Measurements from ENCODE around the gene ABLIM2.

Gene ABLIM2

DNA sequence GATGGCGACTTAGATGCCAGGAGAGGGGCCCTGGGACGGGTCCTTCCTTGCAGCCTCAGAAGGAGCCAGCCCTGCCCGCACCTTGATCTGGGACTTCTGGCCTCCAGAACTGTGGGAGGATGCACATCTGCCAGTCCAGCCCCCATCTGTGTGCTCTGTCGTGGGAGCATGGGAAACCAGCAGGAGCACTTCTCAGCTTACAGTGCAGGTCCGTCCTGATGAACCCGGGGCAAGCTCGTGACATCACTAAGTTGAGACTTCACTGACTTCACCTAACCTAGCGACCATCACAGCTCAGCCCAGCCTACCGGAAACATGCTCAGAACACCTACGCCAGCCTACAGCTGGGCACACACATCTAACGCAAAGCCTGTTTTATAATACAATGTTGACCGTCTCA lies 38.1 kb downstream of the ABLIM2 start:
- Histone ChIP-seq H2BK15ac (replicated peaks; ENCODE audit: low read depth) (no peak overlapping the region), H4K5ac (ENCODE audit: low read length) (no peak overlapping the region), H3K27me3 (ENCODE audit: insufficient read depth, low read length, poor library complexity) (no peaks in the 10 kb centered on the region), H3K4me3 (ENCODE audit: low read length) (no peak overlapping the region), H3K56ac (ENCODE audit: low read length) (no peak overlapping the region), H3K23ac (ENCODE audit: low read length) (no peak overlapping the region), H3K79me1 (ENCODE audit: low read length) (no peaks in the 10 kb centered on the region), H3K18ac (ENCODE audit: low read length) (no peak overlapping the region), H2BK5ac (ENCODE audit: low read length) (no peak overlapping the region), H3K4me1 (ENCODE audit: control insufficient read depth, low read depth, low read length) (no peaks in the 10 kb centered on the region), H3K4ac (ENCODE audit: low read depth, low read length) (no peak overlapping the region), H4K8ac (ENCODE audit: low read depth, low read length) (no peak overlapping the region), H3K27ac (ENCODE audit: low read depth, low read length) (no peak overlapping the region), H3K36me3 (ENCODE audit: control insufficient read depth, insufficient read depth, low read length) (no peaks in the 10 kb centered on the region), H2BK120ac (ENCODE audit: low read depth, low read length) (no peak overlapping the region), H3K79me2 (ENCODE audit: control insufficient read depth, insufficient read depth, low read length) (no peaks in the 10 kb centered on the region), H2AK5ac (ENCODE audit: low read length) (no peak overlapping the region), H3K9ac (ENCODE audit: low read length) (no peak overlapping the region), H3K4me2 (ENCODE audit: low read length) (no peak overlapping the region)
- DNase-seq: no peak
- WGBS (ENCODE audit: extremely low coverage, insufficient coverage, low lambda C conversion rate): no CpG with 5 or more reads among the region's 12 CpGs

DNA sequence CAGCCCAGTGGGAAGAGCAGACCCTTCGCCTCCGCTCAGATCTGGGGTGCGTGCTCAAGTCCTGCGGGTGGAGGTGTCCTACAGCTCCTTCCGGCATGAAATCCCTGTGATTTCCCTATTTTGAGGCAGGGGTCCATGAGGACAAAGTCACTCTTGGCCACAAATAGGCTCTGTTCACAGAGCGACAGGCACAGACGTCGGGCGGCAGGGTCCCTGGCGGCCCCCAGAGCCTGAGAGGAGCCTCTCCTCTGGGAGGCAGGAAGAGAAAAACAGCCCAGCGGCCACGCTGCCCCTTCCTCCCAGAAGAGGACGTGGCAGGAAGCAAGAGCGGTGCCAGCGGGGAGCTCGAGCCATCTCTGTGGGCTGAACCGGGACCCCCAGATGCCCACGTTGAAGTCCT lies 38.7 kb downstream of the ABLIM2 start:
- H4K5ac ChIP-seq (ENCODE audit: low read length): no peak overlapping the region
- H2BK5ac ChIP-seq (ENCODE audit: low read length): no peak overlapping the region
- no peaks in the 10 kb centered on the region for H3K27me3 ChIP-seq (ENCODE audit: insufficient read depth, low read length, poor library complexity)
- no peak overlapping the region for H2BK120ac ChIP-seq (ENCODE audit: low read depth, low read length)
- no peak overlapping the region for H2BK15ac ChIP-seq (replicated peaks; ENCODE audit: low read depth)
- no CpG with 5 or more reads among the region's 18 CpGs for WGBS (ENCODE audit: extremely low coverage, insufficient coverage, low lambda C conversion rate)
- H3K79me1 ChIP-seq (ENCODE audit: low read length): no peaks in the 10 kb centered on the region
- DNase-seq: no peak
- no peaks in the 10 kb centered on the region for H3K36me3 ChIP-seq (ENCODE audit: control insufficient read depth, insufficient read depth, low read length)
- H4K8ac ChIP-seq (ENCODE audit: low read depth, low read length): no peak overlapping the region
- no peak overlapping the region for H3K27ac ChIP-seq (ENCODE audit: low read depth, low read length)
- no peak overlapping the region for H3K4me3 ChIP-seq (ENCODE audit: low read length)
- no peak overlapping the region for H3K56ac ChIP-seq (ENCODE audit: low read length)
- no peaks in the 10 kb centered on the region for H3K79me2 ChIP-seq (ENCODE audit: control insufficient read depth, insufficient read depth, low read length)
- no peak overlapping the region for H3K23ac ChIP-seq (ENCODE audit: low read length)
- no peak overlapping the region for H3K18ac ChIP-seq (ENCODE audit: low read length)
- H3K4me2 ChIP-seq (ENCODE audit: low read length): no peak overlapping the region
- H3K4ac ChIP-seq (ENCODE audit: low read depth, low read length): no peak overlapping the region
- H2AK5ac ChIP-seq (ENCODE audit: low read length): no peak overlapping the region
- no peaks in the 10 kb centered on the region for H3K4me1 ChIP-seq (ENCODE audit: control insufficient read depth, low read depth, low read length)
- H3K9ac ChIP-seq (ENCODE audit: low read length): no peak overlapping the region

DNA sequence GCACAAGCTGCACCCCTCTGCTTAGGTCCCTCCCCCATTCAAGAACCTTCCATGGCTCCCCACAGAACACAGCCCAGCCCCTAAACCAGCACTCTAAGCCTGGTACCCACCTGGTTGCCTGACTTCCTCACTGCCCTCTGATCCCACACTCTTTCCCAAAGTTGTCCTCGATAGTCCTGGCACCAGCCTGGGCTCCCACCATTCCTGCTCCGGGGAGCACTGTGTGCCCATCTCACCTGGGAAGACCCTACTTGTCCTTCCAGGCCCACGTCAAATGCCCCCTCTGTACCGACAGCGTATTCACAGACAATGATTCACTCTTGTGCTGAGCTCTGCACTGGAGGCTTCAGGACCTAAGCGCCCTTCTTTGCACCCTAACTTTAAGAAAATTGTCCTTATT lies 40.1 kb downstream of the ABLIM2 start:
- H3K27ac ChIP-seq (ENCODE audit: low read depth, low read length): no peak overlapping the region
- no peak for DNase-seq
- H4K5ac ChIP-seq (ENCODE audit: low read length): no peak overlapping the region
- no peaks in the 10 kb centered on the region for H3K4me1 ChIP-seq (ENCODE audit: control insufficient read depth, low read depth, low read length)
- no peak overlapping the region for H3K23ac ChIP-seq (ENCODE audit: low read length)
- no peak overlapping the region for H3K4me2 ChIP-seq (ENCODE audit: low read length)
- H3K27me3 ChIP-seq (ENCODE audit: insufficient read depth, low read length, poor library complexity): no peaks in the 10 kb centered on the region
- no peak overlapping the region for H2BK15ac ChIP-seq (replicated peaks; ENCODE audit: low read depth)
- H3K56ac ChIP-seq (ENCODE audit: low read length): no peak overlapping the region
- H3K79me1 ChIP-seq (ENCODE audit: low read length): no peaks in the 10 kb centered on the region
- no peak overlapping the region for H2BK120ac ChIP-seq (ENCODE audit: low read depth, low read length)
- no peak overlapping the region for H2BK5ac ChIP-seq (ENCODE audit: low read length)
- no peak overlapping the region for H4K8ac ChIP-seq (ENCODE audit: low read depth, low read length)
- no peak overlapping the region for H2AK5ac ChIP-seq (ENCODE audit: low read length)
- WGBS (ENCODE audit: extremely low coverage, insufficient coverage, low lambda C conversion rate): no CpG with 5 or more reads among the region's 6 CpGs
- H3K4me3 ChIP-seq (ENCODE audit: low read length): no peak overlapping the region
- H3K18ac ChIP-seq (ENCODE audit: low read length): no peak overlapping the region
- no peak overlapping the region for H3K4ac ChIP-seq (ENCODE audit: low read depth, low read length)
- H3K79me2 ChIP-seq (ENCODE audit: control insufficient read depth, insufficient read depth, low read length): no peaks in the 10 kb centered on the region
- H3K36me3 ChIP-seq (ENCODE audit: control insufficient read depth, insufficient read depth, low read length): no peaks in the 10 kb centered on the region
- H3K9ac ChIP-seq (ENCODE audit: low read length): no peak overlapping the region

DNA sequence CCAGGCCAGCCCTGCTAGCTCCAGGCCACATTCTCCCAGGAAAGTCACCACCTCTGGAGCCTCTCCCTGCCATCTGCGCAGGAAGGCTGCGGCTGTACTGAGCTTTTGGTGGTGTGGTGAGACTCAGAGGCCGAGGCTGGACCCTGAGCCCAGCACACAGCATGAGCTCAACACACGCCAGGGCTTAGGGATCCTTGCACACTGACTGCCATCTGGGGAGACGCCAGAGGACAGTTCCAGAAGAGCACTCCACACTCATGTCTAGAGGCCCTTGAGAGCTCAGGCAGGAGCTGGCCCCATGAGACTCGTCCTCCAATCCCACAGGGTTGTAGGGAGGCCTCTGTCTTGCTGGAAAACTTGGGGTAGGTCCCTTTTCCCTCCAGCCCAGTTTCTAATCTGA lies 40.6 kb downstream of the ABLIM2 start:
- H3K56ac ChIP-seq (ENCODE audit: low read length): no peak overlapping the region
- no peak overlapping the region for H2AK5ac ChIP-seq (ENCODE audit: low read length)
- H3K23ac ChIP-seq (ENCODE audit: low read length): no peak overlapping the region
- H3K4me2 ChIP-seq (ENCODE audit: low read length): no peak overlapping the region
- no CpG with 5 or more reads among the region's 6 CpGs for WGBS (ENCODE audit: extremely low coverage, insufficient coverage, low lambda C conversion rate)
- DNase-seq: no peak
- H3K36me3 ChIP-seq (ENCODE audit: control insufficient read depth, insufficient read depth, low read length): no peaks in the 10 kb centered on the region
- H4K5ac ChIP-seq (ENCODE audit: low read length): no peak overlapping the region
- no peak overlapping the region for H2BK120ac ChIP-seq (ENCODE audit: low read depth, low read length)
- H3K4me3 ChIP-seq (ENCODE audit: low read length): no peak overlapping the region
- no peaks in the 10 kb centered on the region for H3K79me2 ChIP-seq (ENCODE audit: control insufficient read depth, insufficient read depth, low read length)
- no peak overlapping the region for H3K27ac ChIP-seq (ENCODE audit: low read depth, low read length)
- no peak overlapping the region for H3K18ac ChIP-seq (ENCODE audit: low read length)
- H3K79me1 ChIP-seq (ENCODE audit: low read length): no peaks in the 10 kb centered on the region
- no peak overlapping the region for H4K8ac ChIP-seq (ENCODE audit: low read depth, low read length)
- H2BK5ac ChIP-seq (ENCODE audit: low read length): no peak overlapping the region
- H3K4ac ChIP-seq (ENCODE audit: low read depth, low read length): no peak overlapping the region
- no peaks in the 10 kb centered on the region for H3K4me1 ChIP-seq (ENCODE audit: control insufficient read depth, low read depth, low read length)
- no peak overlapping the region for H2BK15ac ChIP-seq (replicated peaks; ENCODE audit: low read depth)
- no peak overlapping the region for H3K9ac ChIP-seq (ENCODE audit: low read length)
- H3K27me3 ChIP-seq (ENCODE audit: insufficient read depth, low read length, poor library complexity): no peaks in the 10 kb centered on the region

DNA sequence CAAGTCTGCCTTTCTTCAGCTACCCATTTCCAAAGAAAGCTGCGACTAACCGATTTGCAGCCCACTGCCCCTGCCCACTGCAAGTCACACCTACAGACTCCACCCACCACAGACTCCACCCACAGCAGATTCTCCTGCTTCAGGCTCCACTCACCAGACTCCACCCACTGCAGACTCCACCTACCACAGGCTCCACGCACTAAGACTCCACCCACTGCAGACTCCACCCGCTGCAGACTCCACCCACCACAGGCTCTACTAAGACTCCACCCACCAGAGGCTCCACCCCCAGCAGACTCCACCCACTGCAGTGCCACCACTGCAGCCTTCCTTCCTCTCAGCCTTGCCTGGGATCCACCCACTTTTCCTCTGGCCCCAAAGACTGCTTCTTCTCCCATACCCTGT lies 41.3 kb downstream of the ABLIM2 start:
- no CpG with 5 or more reads among the region's 4 CpGs for WGBS (ENCODE audit: extremely low coverage, insufficient coverage, low lambda C conversion rate)
- H2AK5ac ChIP-seq (ENCODE audit: low read length): no peak overlapping the region

DNA sequence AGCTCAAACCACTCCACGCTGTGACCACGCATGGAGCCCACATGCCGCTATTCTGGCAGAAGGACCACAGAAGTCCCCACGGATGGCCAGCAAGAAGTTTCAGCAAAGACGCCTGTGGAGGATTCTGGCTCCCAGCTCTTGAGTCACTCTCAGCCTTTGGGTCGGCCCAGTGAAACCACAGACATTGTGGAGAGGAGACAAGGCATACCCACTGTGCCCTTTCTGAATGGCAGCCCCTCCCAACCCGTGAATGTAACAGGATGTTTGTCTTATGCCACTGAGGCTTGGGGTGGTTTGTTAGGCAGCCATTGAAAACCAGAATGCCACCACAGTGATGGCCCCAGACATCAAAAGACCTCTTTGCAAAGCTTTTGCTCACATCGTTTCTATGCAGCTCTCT lies 42.7 kb downstream of the ABLIM2 start:
- Histone ChIP-seq H4K8ac (ENCODE audit: low read depth, low read length) (no peak overlapping the region), H3K79me1 (ENCODE audit: low read length) (no peaks in the 10 kb centered on the region)

More for the DNA sequence above, 41.3 kb downstream of the ABLIM2 start:
- Histone ChIP-seq H3K4me2 (ENCODE audit: low read length) (no peak overlapping the region), H4K8ac (ENCODE audit: low read depth, low read length) (no peak overlapping the region), H3K4me1 (ENCODE audit: control insufficient read depth, low read depth, low read length) (no peaks in the 10 kb centered on the region), H2BK5ac (ENCODE audit: low read length) (no peak overlapping the region), H3K9ac (ENCODE audit: low read length) (no peak overlapping the region), H3K27ac (ENCODE audit: low read depth, low read length) (no peak overlapping the region), H2BK120ac (ENCODE audit: low read depth, low read length) (no peak overlapping the region), H3K27me3 (ENCODE audit: insufficient read depth, low read length, poor library complexity) (no peaks in the 10 kb centered on the region), H3K79me2 (ENCODE audit: control insufficient read depth, insufficient read depth, low read length) (no peaks in the 10 kb centered on the region), H3K56ac (ENCODE audit: low read length) (no peak overlapping the region), H3K4me3 (ENCODE audit: low read length) (no peak overlapping the region), H3K4ac (ENCODE audit: low read depth, low read length) (no peak overlapping the region), H3K36me3 (ENCODE audit: control insufficient read depth, insufficient read depth, low read length) (no peaks in the 10 kb centered on the region), H3K79me1 (ENCODE audit: low read length) (no peaks in the 10 kb centered on the region), H3K23ac (ENCODE audit: low read length) (no peak overlapping the region), H2BK15ac (replicated peaks; ENCODE audit: low read depth) (no peak overlapping the region), H3K18ac (ENCODE audit: low read length) (no peak overlapping the region), H4K5ac (ENCODE audit: low read length) (no peak overlapping the region)
- DNase-seq: peak; percentile 89

More for the DNA sequence above, 42.7 kb downstream of the ABLIM2 start:
- Histone ChIP-seq H3K9ac (ENCODE audit: low read length) (no peak overlapping the region), H2BK15ac (replicated peaks; ENCODE audit: low read depth) (no peak overlapping the region), H3K4ac (ENCODE audit: low read depth, low read length) (no peak overlapping the region), H2BK5ac (ENCODE audit: low read length) (no peak overlapping the region), H3K18ac (ENCODE audit: low read length) (no peak overlapping the region), H3K79me2 (ENCODE audit: control insufficient read depth, insufficient read depth, low read length) (no peaks in the 10 kb centered on the region), H2AK5ac (ENCODE audit: low read length) (no peak overlapping the region), H2BK120ac (ENCODE audit: low read depth, low read length) (no peak overlapping the region), H3K4me2 (ENCODE audit: low read length) (no peak overlapping the region), H3K23ac (ENCODE audit: low read length) (no peak overlapping the region), H3K27me3 (ENCODE audit: insufficient read depth, low read length, poor library complexity) (no peaks in the 10 kb centered on the region), H3K27ac (ENCODE audit: low read depth, low read length) (no peak overlapping the region), H3K56ac (ENCODE audit: low read length) (no peak overlapping the region), H3K36me3 (ENCODE audit: control insufficient read depth, insufficient read depth, low read length) (no peaks in the 10 kb centered on the region), H3K4me3 (ENCODE audit: low read length) (no peak overlapping the region), H4K5ac (ENCODE audit: low read length) (no peak overlapping the region), H3K4me1 (ENCODE audit: control insufficient read depth, low read depth, low read length) (no peaks in the 10 kb centered on the region)
- DNase-seq: no peak
- no CpG with 5 or more reads among the region's 8 CpGs for WGBS (ENCODE audit: extremely low coverage, insufficient coverage, low lambda C conversion rate)

Measured in mesendoderm (in vitro differentiated cells).